ENCODE measurements around the gene LPP. TPM values are rescaled to one million over a fixed set of nuclear protein-coding genes. Genes with fewer than 3 reads are reported as not detected.

LPP gene
- total and polyA plus RNA-seq, 2 donors (not counting 1 experiment from before 2014, with no cell fraction given): 7.6 to 81.7 TPM

DNA sequence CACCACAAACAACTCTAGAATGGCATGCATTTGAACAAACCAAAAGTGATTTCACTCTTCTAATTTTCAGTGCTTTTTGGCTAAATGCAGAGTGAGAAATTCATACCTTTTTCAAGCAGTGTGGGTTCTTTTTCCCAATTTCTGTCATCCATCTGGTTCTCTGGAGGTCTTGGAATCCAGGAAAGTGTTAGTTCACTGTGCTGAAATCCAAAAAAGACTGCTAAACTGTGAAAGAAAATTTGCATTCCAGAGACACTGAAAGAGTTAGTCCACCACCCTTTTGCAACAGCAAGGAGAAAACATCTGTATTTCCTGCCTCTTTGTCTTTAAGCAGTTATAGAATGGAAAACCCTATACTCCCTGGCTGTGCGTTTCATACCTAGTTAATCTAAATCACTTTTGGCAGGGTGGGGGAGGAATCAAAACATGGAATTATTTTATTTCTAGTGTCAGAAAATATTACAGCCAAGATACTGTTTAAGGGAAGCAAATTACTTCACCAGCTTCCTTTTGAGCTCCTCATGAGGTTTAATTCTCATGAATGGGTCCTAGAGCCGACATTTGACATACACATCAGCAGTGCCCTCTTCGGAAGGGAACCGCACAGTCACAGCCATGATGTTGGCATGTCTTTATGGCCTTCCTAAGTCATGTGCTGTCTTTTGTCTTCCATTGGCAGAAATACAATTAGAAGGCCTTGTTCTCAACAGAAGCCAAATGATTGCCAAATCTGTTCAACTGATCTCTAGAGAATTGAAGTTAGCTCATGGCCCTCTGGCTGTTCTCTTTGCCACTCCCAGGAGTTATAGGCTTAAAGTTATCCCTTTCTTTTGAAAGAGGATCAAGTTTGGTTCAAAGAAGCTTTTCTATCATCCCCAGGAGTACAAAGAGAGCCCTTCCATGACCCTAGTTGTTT, 700.2 kb downstream of the LPP start:
- peaks cover 0 to 1% of the 10 kb centered on the region in 2 experiments for H3K36me3 ChIP-seq (replicated peaks in 1 of 2; ENCODE audit: control extremely low read depth in 1 of 2, control insufficient read depth in 1 of 2, extremely low read depth in 1 of 2, insufficient read depth in 2 of 2, low read length in 1 of 2)
- H3K9ac ChIP-seq (ENCODE audit: low read length): no peak overlapping the region
- no peak overlapping the region for H3K4me3 ChIP-seq (ENCODE audit: control extremely low read depth in 1 of 5, extremely low read depth in 1 of 5, insufficient read depth in 1 of 5, low read depth in 2 of 5, low read length in 4 of 5)
- no peaks in the 10 kb centered on the region for H3K27me3 Mint-ChIP-seq
- H3K27me3 ChIP-seq (replicated peaks in 1 of 4; ENCODE audit: control extremely low read depth in 1 of 4, control insufficient read depth in 3 of 4, insufficient read depth in 4 of 4, low read length in 3 of 4): no peaks in the 10 kb centered on the region
- H3K4me1 ChIP-seq (ENCODE audit: control insufficient read depth in 2 of 2, insufficient read depth in 2 of 2, low read length in 2 of 2): no peaks in the 10 kb centered on the region
- no peak overlapping the region for H2AFZ ChIP-seq (ENCODE audit: insufficient read depth, low read depth, low read length, poor library complexity, severe bottlenecking)
- ChIA-PET CTCF (interaction anchor here (1.0 kb wide), 1 partner anchor 100 kb away, joined by 3 read pairs; no protein-coding TSS in a partner anchor), POLR2A (no interaction called here)
- H4K20me1 ChIP-seq (ENCODE audit: control insufficient read depth, insufficient read depth, low read length, poor library complexity, severe bottlenecking): no peaks in the 10 kb centered on the region
- H3K9me3 Mint-ChIP-seq (ENCODE audit: insufficient read depth): no peaks in the 10 kb centered on the region
- 97% methylated on average over 3 of the region's 4 CpGs for WGBS (ENCODE audit: insufficient coverage)
- ATAC-seq (ENCODE audit: low read depth) (no peak), DNase-seq (no peak)
- no peaks in the 10 kb centered on the region for H3K79me2 ChIP-seq (ENCODE audit: control insufficient read depth, insufficient read depth, low read length)
- H3K27ac Mint-ChIP-seq: no peak overlapping the region
- no peak overlapping the region for H3K4me2 ChIP-seq (replicated peaks; ENCODE audit: low read depth, low read length, poor library complexity, severe bottlenecking)
- intact Hi-C loops (cut with micrococcal nuclease): no loop called here
- H3K4me1 Mint-ChIP-seq: no peaks in the 10 kb centered on the region
- H3K9me3 ChIP-seq (ENCODE audit: control extremely low read depth in 1 of 3, control insufficient read depth in 2 of 3, insufficient read depth in 1 of 3, low read length in 2 of 3): peaks cover 0 to 3% (median 0%) of the 10 kb centered on the region in 3 donors
- H3K4me3 Mint-ChIP-seq: no peak overlapping the region
- no peak overlapping the region for H3K27ac ChIP-seq (ENCODE audit: low read length in 2 of 2)
- no peak for TF ChIP-seq EZH2 (IDR thresholded peaks at IDR 0.05; ENCODE audit: borderline replicate concordance, insufficient read depth, low read depth, low read length, poor library complexity, severe bottlenecking)
- TF ChIP-seq, protein P1, sequence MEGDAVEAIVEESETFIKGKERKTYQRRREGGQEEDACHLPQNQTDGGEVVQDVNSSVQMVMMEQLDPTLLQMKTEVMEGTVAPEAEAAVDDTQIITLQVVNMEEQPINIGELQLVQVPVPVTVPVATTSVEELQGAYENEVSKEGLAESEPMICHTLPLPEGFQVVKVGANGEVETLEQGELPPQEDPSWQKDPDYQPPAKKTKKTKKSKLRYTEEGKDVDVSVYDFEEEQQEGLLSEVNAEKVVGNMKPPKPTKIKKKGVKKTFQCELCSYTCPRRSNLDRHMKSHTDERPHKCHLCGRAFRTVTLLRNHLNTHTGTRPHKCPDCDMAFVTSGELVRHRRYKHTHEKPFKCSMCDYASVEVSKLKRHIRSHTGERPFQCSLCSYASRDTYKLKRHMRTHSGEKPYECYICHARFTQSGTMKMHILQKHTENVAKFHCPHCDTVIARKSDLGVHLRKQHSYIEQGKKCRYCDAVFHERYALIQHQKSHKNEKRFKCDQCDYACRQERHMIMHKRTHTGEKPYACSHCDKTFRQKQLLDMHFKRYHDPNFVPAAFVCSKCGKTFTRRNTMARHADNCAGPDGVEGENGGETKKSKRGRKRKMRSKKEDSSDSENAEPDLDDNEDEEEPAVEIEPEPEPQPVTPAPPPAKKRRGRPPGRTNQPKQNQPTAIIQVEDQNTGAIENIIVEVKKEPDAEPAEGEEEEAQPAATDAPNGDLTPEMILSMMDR (IDR thresholded peaks at IDR 0.05): no peak

DNA sequence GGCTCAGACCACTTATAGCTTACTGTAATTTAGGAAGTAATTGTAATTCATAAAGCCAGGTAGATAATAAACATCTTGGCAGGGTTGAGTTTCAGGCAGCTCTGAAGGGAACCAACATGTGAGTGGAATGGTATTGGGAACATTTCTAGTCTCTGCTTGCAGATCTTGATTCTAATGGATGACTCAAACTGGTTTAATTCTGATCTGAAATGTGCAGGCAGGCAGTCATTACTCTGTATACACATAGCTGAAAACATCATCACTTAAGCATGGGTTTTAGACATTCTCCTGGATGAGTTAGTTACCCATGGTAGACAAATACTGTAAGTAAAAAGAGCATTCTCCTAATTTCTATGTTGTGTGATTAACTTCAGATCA, 700.8 kb downstream of the LPP start:
- Mint-ChIP-seq H3K9me3 (ENCODE audit: insufficient read depth) (no peaks in the 10 kb centered on the region), H3K27ac (no peak overlapping the region), H3K27me3 (no peaks in the 10 kb centered on the region), H3K4me1 (no peaks in the 10 kb centered on the region), H3K4me3 (no peak overlapping the region)
- TF ChIP-seq EZH2 (IDR thresholded peaks at IDR 0.05; ENCODE audit: borderline replicate concordance, insufficient read depth, low read depth, low read length, poor library complexity, severe bottlenecking): no peak
- TF ChIP-seq, protein P1 (IDR thresholded peaks at IDR 0.05): no peak
- H3K27ac ChIP-seq (ENCODE audit: low read length in 2 of 2): no peak overlapping the region
- intact Hi-C loops (cut with micrococcal nuclease): no loop called here
- no peak overlapping the region for H3K9ac ChIP-seq (ENCODE audit: low read length)
- no peak overlapping the region for H3K4me2 ChIP-seq (replicated peaks; ENCODE audit: low read depth, low read length, poor library complexity, severe bottlenecking)
- no peaks in the 10 kb centered on the region for H3K27me3 ChIP-seq (replicated peaks in 1 of 4; ENCODE audit: control extremely low read depth in 1 of 4, control insufficient read depth in 3 of 4, insufficient read depth in 4 of 4, low read length in 3 of 4)
- no peak overlapping the region for H3K4me3 ChIP-seq (ENCODE audit: control extremely low read depth in 1 of 5, extremely low read depth in 1 of 5, insufficient read depth in 1 of 5, low read depth in 2 of 5, low read length in 4 of 5)
- DNase-seq (no peak), ATAC-seq (ENCODE audit: low read depth) (no peak)
- H4K20me1 ChIP-seq (ENCODE audit: control insufficient read depth, insufficient read depth, low read length, poor library complexity, severe bottlenecking): no peaks in the 10 kb centered on the region
- POLR2A ChIA-PET: no interaction called here
- no peak overlapping the region for H2AFZ ChIP-seq (ENCODE audit: insufficient read depth, low read depth, low read length, poor library complexity, severe bottlenecking)
- H3K9me3 ChIP-seq (ENCODE audit: control extremely low read depth in 1 of 3, control insufficient read depth in 2 of 3, insufficient read depth in 1 of 3, low read length in 2 of 3): peaks cover 0 to 2% (median 0%) of the 10 kb centered on the region in 3 donors
- CTCF ChIA-PET: interaction anchor here (1.0 kb wide), 1 partner anchor 100 kb away, joined by 3 read pairs; no protein-coding TSS in a partner anchor
- peaks cover 0 to 1% of the 10 kb centered on the region in 2 experiments for H3K36me3 ChIP-seq (replicated peaks in 1 of 2; ENCODE audit: control extremely low read depth in 1 of 2, control insufficient read depth in 1 of 2, extremely low read depth in 1 of 2, insufficient read depth in 2 of 2, low read length in 1 of 2)
- H3K79me2 ChIP-seq (ENCODE audit: control insufficient read depth, insufficient read depth, low read length): no peaks in the 10 kb centered on the region
- H3K4me1 ChIP-seq (ENCODE audit: control insufficient read depth in 2 of 2, insufficient read depth in 2 of 2, low read length in 2 of 2): no peaks in the 10 kb centered on the region
